Lung microvascular endothelial cell (primary cell): ENCODE results near the gene ABTB2. TPM values are rescaled to one million over a fixed set of nuclear protein-coding genes. Genes with fewer than 3 reads are reported as not detected.
A peak's percentile ranks its signal among the peaks of the same experiment; 100 is the strongest.
"Not testable (repeated sequence)": the region's sequence is repeated elsewhere in the genome, so short reads cannot be mapped to it uniquely, and the experiment has no call there.

Source experiments
- DNase-seq, 2 donors: peaks; one replicate each; pipeline versions ENCODE4 v3.0.0 to v3.0.0-alpha.2; 2010; ENCODE audit warnings: low read depth in 2 of 2
- total RNA-seq: library from RNA; depleted of rRNA; stranded (reverse); fragments of >200 nt; gene quantifications from 2 replicates; pipeline ENCODE4 v1.2.1, GENCODE V29; 2014

The ABTB2 gene
- under 0.01 and 0.20 TPM in 2 replicates for total RNA-seq

- DNase-seq: peak; percentile 97 to 98
These were observed at the start of gene ABTB2 for GRCh38 chr11:34357701-34358257. TSS of gene ABTB2 (minus strand) at chr11:34358010.

GRCh38 chr11:34407121-34407813 is 49.5 kb upstream of the ABTB2 start:
- no peak for DNase-seq

GRCh38 chr11:34406413-34406812 is 48.6 kb upstream of the ABTB2 start:
- no peak for DNase-seq

GRCh38 chr11:34405079-34405858 is 47.5 kb upstream of the ABTB2 start:
- DNase-seq: peak; percentile 3 to 26

GRCh38 chr11:34404280-34404679 is 46.5 kb upstream of the ABTB2 start:
- DNase-seq: no peak

GRCh38 chr11:34403431-34403830 is 45.6 kb upstream of the ABTB2 start:
- DNase-seq: no peak

GRCh38 chr11:34397811-34398210 is 40.0 kb upstream of the ABTB2 start:
- DNase-seq: no peak

GRCh38 chr11:34397120-34397519 is 39.3 kb upstream of the ABTB2 start:
- no peak for DNase-seq

- DNase-seq: peak in 1 of 2 donors; percentile 39
These were observed 38.2 kb upstream of the ABTB2 start for GRCh38 chr11:34395916-34396550.

GRCh38 chr11:34394771-34395300 is 37.0 kb upstream of the ABTB2 start:
- no peak for DNase-seq

- DNase-seq: no peak
These were observed 29.8 kb upstream of the ABTB2 start for GRCh38 chr11:34387653-34388052.

GRCh38 chr11:34386356-34386755 is 28.5 kb upstream of the ABTB2 start:
- DNase-seq: not testable (repeated sequence)

- no peak for DNase-seq
These were observed 24.9 kb upstream of the ABTB2 start for GRCh38 chr11:34382532-34383276.

GRCh38 chr11:34381775-34382174 is 24.0 kb upstream of the ABTB2 start:
- no peak for DNase-seq

- DNase-seq: peak in 1 of 2 donors; percentile 16
These were observed 22.9 kb upstream of the ABTB2 start for GRCh38 chr11:34380696-34381095.

- no peak for DNase-seq
These were observed 21.7 kb upstream of the ABTB2 start for GRCh38 chr11:34379539-34379938.

GRCh38 chr11:34379079-34379478 is 21.3 kb upstream of the ABTB2 start:
- DNase-seq: no peak

- no peak for DNase-seq
These were observed 15.9 kb upstream of the ABTB2 start for GRCh38 chr11:34373727-34374126.

GRCh38 chr11:34366522-34366921 is 8.7 kb upstream of the ABTB2 start:
- DNase-seq: peak; percentile 20 to 43

- DNase-seq: no peak
These were observed 6.3 kb upstream of the ABTB2 start for GRCh38 chr11:34364102-34364501.
